LoVo (cell line): ENCODE data around the gene HSD17B12.

Experiments
- DNase-seq: peaks from one replicate; pipeline ENCODE4 v3.0.0-alpha.2; 2016; ENCODE audit warnings: low spot score

HSD17B12 gene

GRCh38 chr11:43688394-43688793, 7.9 kb downstream of the HSD17B12 start:
- no peak for DNase-seq

- no peak for DNase-seq
Measured at GRCh38 chr11:43689167-43689566, 8.6 kb downstream of the HSD17B12 start.

GRCh38 chr11:43690929-43691725, 10.6 kb downstream of the HSD17B12 start:
- no peak for DNase-seq

GRCh38 chr11:43691806-43692205, 11.3 kb downstream of the HSD17B12 start:
- DNase-seq: no peak

GRCh38 chr11:43693069-43693468, 12.5 kb downstream of the HSD17B12 start:
- no peak for DNase-seq

- no peak for DNase-seq
Measured at GRCh38 chr11:43693731-43694130, 13.2 kb downstream of the HSD17B12 start.

- no peak for DNase-seq
Measured at GRCh38 chr11:43694477-43694876, 13.9 kb downstream of the HSD17B12 start.

GRCh38 chr11:43697679-43698078, 17.1 kb downstream of the HSD17B12 start:
- DNase-seq: no peak

GRCh38 chr11:43699870-43700269, 19.3 kb downstream of the HSD17B12 start:
- no peak for DNase-seq

- DNase-seq: no peak
Measured at GRCh38 chr11:43706631-43707030, 26.1 kb downstream of the HSD17B12 start.

- no peak for DNase-seq
Measured at GRCh38 chr11:43708776-43709175, 28.2 kb downstream of the HSD17B12 start.

- DNase-seq: no peak
Measured at GRCh38 chr11:43709689-43710088, 29.2 kb downstream of the HSD17B12 start.

- DNase-seq: no peak
Measured at GRCh38 chr11:43712676-43713075, 32.1 kb downstream of the HSD17B12 start.

- no peak for DNase-seq
Measured at GRCh38 chr11:43718373-43718772, 37.8 kb downstream of the HSD17B12 start.

- DNase-seq: no peak
Measured at GRCh38 chr11:43723617-43724016, 43.1 kb downstream of the HSD17B12 start.

GRCh38 chr11:43732225-43732624, 51.7 kb downstream of the HSD17B12 start:
- no peak for DNase-seq

GRCh38 chr11:43734256-43734655, 53.7 kb downstream of the HSD17B12 start:
- no peak for DNase-seq

GRCh38 chr11:43735115-43735514, 54.6 kb downstream of the HSD17B12 start:
- DNase-seq: no peak

GRCh38 chr11:43735961-43736360, 55.4 kb downstream of the HSD17B12 start:
- DNase-seq: no peak

- DNase-seq: no peak
Measured at GRCh38 chr11:43736502-43737200, 56.1 kb downstream of the HSD17B12 start.

- DNase-seq: no peak
Measured at GRCh38 chr11:43737201-43737590, 56.7 kb downstream of the HSD17B12 start.

- no peak for DNase-seq
Measured at GRCh38 chr11:43738600-43739409, 58.3 kb downstream of the HSD17B12 start.

GRCh38 chr11:43746670-43747069, 66.1 kb downstream of the HSD17B12 start:
- DNase-seq: no peak
